HepG2 (cell line): ENCODE data around the gene DNAJC18. TPM values are rescaled to one million over a fixed set of nuclear protein-coding genes. Genes with fewer than 3 reads are reported as not detected.

ENCODE experiments used
- ARNT2 ChIP-seq: sonication (generic); formaldehyde crosslinking; IDR thresholded peaks from 2 replicates; pipeline ENCODE4 v1.8.0; 2022; ENCODE audit warnings: mild to moderate bottlenecking, low read depth, missing genetic modification reagents, moderate library complexity
- ATRX ChIP-seq: sonication (generic); formaldehyde crosslinking; IDR thresholded peaks from 2 replicates; pipeline ENCODE4 v1.4.0; 2020; ENCODE audit warnings: missing genetic modification reagents, borderline replicate concordance
- CHCHD3 ChIP-seq: sonication (generic); formaldehyde crosslinking; IDR thresholded peaks from 2 replicates; pipeline ENCODE4 v1.8.0; 2022; ENCODE audit warnings: mild to moderate bottlenecking, missing genetic modification reagents, moderate library complexity
- ELF3 ChIP-seq: IDR thresholded peaks from 2 replicates; pipeline ENCODE4 v1.6.1; 2016; ENCODE audit warnings: missing genetic modification reagents, missing compliant biosample characterization
- FOXA3 ChIP-seq: IDR thresholded peaks from 2 replicates; pipeline ENCODE4 v1.6.1; 2016; ENCODE audit warnings: missing genetic modification reagents, missing compliant biosample characterization
- HINFP ChIP-seq: sonication (generic); formaldehyde crosslinking; IDR thresholded peaks from 2 replicates; pipeline ENCODE4 v1.4.0; 2020; ENCODE audit warnings: low read depth, mild to moderate bottlenecking, missing genetic modification reagents
- HOXD1 ChIP-seq: sonication (generic); formaldehyde crosslinking; IDR thresholded peaks from 2 replicates; pipeline ENCODE4 v1.5.0; 2020; ENCODE audit warnings: missing genetic modification reagents
- IRF2 ChIP-seq: IDR thresholded peaks from 2 replicates; pipeline ENCODE4 v1.6.1; 2018; ENCODE audit warnings: missing genetic modification reagents, missing compliant biosample characterization
- KDM2A ChIP-seq: sonication (generic); formaldehyde crosslinking; IDR thresholded peaks from 2 replicates; pipeline ENCODE4 v1.4.0; 2020; ENCODE audit warnings: low read depth, missing genetic modification reagents, borderline replicate concordance
- KIAA2018 ChIP-seq: sonication (generic); formaldehyde crosslinking; IDR thresholded peaks from 2 replicates; pipeline ENCODE4 v1.5.0; 2020; ENCODE audit warnings: mild to moderate bottlenecking, missing genetic modification reagents, borderline replicate concordance
- LCORL ChIP-seq, 2 experiments: fragments of 450-650 bp in 1 of 2; sonication (generic) in 1 of 2; formaldehyde crosslinking in 1 of 2; IDR thresholded peaks; 2 replicates each; pipeline versions ENCODE4 v1.5.0 to v1.6.1; 2017 to 2020; ENCODE audit warnings: antibody characterized with exemption in 1 of 2, missing genetic modification reagents in 1 of 2
- MEIS1 ChIP-seq: sonication (generic); formaldehyde crosslinking; IDR thresholded peaks from 2 replicates; pipeline ENCODE4 v1.9.0; 2021; ENCODE audit warnings: mild to moderate bottlenecking, missing genetic modification reagents, moderate library complexity, borderline replicate concordance
- SKIL ChIP-seq: sonication (generic); formaldehyde crosslinking; IDR thresholded peaks from 2 replicates; pipeline ENCODE4 v1.8.0; 2022; ENCODE audit warnings: missing genetic modification reagents, mild to moderate bottlenecking, moderate library complexity, borderline replicate concordance
- ZMYM2 ChIP-seq: sonication (generic); formaldehyde crosslinking; IDR thresholded peaks from 2 replicates; pipeline ENCODE4 v1.8.0; 2022; ENCODE audit warnings: mild to moderate bottlenecking, missing genetic modification reagents
- ZNF3 ChIP-seq: IDR thresholded peaks from 2 replicates; pipeline ENCODE4 v1.7.0; 2017; ENCODE audit warnings: inconsistent platforms
- ZNF512 ChIP-seq: sonication (generic); formaldehyde crosslinking; IDR thresholded peaks from 2 replicates; pipeline ENCODE4 v1.4.0; 2020; ENCODE audit warnings: mild to moderate bottlenecking, missing genetic modification reagents
- polyA plus RNA-seq, 8 experiments: library from polyadenylated mRNA; depleted of rRNA in 3 of 8; stranded (reverse) in 7 of 8; unstranded in 1 of 8; fragments of >200 nt; fragmentation: Illumina TruSeq in 4 of 8; extraction: Trizol in 4 of 8; gene quantifications; 2 replicates each; pipeline versions ENCODE4 v1.2.1 to v1.2.3, GENCODE V29; 2011 to 2016; ENCODE audit warnings: low read depth in 4 of 8, missing spikeins in 1 of 8, mixed read lengths in 1 of 8; ENCODE audit not compliant: insufficient read depth in 1 of 8
- total RNA-seq, 5 experiments: library from RNA; depleted of rRNA; stranded (reverse); fragments of >200 nt; fragmentation: Illumina TruSeq; extraction: Trizol; gene quantifications; 2 replicates each; pipeline ENCODE4 v1.2.3, GENCODE V29; 2016; ENCODE audit warnings: low read depth in 1 of 5

DNAJC18 gene
- total and polyA plus RNA-seq, 2 of the 13 experiments (the other 11 are each of a cell fraction or from before 2014, with no cell fraction given) = 6.5 to 6.6 TPM

GRCh38 chr5:139388198-139388821 is 51.0 kb downstream of the DNAJC18 start (continued):
- no peak for TF ChIP-seq KIAA2018
- TF ChIP-seq KDM2A (CRISPR knock-in tag) = peak; percentile 56; the same call in 1 of the 2 replicates
- peak; percentile 74 for TF ChIP-seq ELF3 (CRISPR knock-in tag)
- peak; percentile 48; the same call in 1 of the 2 replicates for TF ChIP-seq IRF2 (CRISPR knock-in tag)
- TF ChIP-seq MEIS1 (CRISPR knock-in tag) = no peak
- no peak for TF ChIP-seq HOXD1
- no peak for TF ChIP-seq ZMYM2 (CRISPR knock-in tag)
- no peak for TF ChIP-seq ZNF3 (CRISPR knock-in tag)
- no peak for TF ChIP-seq ARNT2 (CRISPR knock-in tag)
- TF ChIP-seq SKIL (CRISPR knock-in tag) = 0 out of 2 replicates have a peak, but pooled peaks have one; percentile 55
- no peak for TF ChIP-seq ZNF512
- TF ChIP-seq CHCHD3 (CRISPR knock-in tag) = no peak
- no peak for TF ChIP-seq FOXA3
- TF ChIP-seq ATRX (CRISPR knock-in tag) = no peak
- no peak for TF ChIP-seq LCORL (IDR thresholded peaks at IDR 0.05)
- peak; percentile 88 for TF ChIP-seq LCORL (CRISPR knock-in tag; IDR thresholded peaks at IDR 0.05)
- no peak for TF ChIP-seq HINFP (CRISPR knock-in tag)
